GM21423 (cell line): Measurements from ENCODE around the gene CPSF4L.
"Not testable (repeated sequence)": the region's sequence is repeated elsewhere in the genome, so short reads cannot be mapped to it uniquely, and the experiment has no call there.

Experiments
- ATAC-seq: cut with Tn5 transposase; IDR thresholded peaks from one replicate; pipeline ENCODE4 v1.9.1; 2021; ENCODE audit warnings: mild to moderate bottlenecking, moderate library complexity; ENCODE audit not compliant: unreplicated experiment

CPSF4L gene, protein sequence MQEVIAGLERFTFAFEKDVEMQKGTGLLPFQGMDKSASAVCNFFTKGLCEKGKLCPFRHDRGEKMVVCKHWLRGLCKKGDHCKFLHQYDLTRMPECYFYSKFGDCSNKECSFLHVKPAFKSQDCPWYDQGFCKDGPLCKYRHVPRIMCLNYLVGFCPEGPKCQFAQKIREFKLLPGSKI

DNA sequence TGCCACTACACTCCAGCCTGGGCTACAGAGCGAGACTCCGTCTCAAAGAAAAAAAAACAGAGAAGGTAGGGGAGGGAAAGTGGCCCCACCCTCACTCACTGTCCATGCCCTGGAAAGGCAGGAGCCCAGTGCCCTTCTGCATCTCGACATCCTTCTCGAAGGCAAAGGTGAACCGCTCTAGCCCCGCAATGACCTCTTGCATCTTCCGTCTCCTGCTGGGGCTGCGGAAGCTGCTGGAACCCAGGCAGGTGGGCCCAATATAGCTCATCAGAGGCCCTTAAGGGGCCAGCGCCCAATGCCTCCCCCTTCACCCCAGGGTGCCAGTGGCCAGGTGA is at the start of gene CPSF4L:
TSS of gene CPSF4L (minus strand) at position 264 of the 335 bp plus-strand sequence. CDS start at position 202, 62 bp downstream.
- no peak for ATAC-seq

DNA sequence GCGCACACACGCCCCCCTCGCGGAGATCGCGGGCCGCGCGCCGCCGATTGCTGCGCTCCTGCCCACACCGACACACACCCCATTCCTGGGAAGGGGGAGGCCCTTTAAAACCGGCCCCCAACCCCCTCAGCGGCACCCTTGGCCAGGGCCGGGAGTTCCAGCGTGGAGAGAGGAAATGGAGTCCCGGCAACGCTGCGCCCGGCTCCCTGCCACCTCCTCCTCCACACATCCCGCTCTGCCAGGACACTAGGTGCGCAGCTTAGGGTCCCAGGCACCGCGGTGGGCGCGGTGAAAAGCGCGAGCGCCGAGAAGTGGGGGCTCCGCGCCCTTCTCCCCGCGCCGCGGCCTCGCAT is 49.7 kb upstream of the CPSF4L start:
- peak; percentile 8 for ATAC-seq

DNA sequence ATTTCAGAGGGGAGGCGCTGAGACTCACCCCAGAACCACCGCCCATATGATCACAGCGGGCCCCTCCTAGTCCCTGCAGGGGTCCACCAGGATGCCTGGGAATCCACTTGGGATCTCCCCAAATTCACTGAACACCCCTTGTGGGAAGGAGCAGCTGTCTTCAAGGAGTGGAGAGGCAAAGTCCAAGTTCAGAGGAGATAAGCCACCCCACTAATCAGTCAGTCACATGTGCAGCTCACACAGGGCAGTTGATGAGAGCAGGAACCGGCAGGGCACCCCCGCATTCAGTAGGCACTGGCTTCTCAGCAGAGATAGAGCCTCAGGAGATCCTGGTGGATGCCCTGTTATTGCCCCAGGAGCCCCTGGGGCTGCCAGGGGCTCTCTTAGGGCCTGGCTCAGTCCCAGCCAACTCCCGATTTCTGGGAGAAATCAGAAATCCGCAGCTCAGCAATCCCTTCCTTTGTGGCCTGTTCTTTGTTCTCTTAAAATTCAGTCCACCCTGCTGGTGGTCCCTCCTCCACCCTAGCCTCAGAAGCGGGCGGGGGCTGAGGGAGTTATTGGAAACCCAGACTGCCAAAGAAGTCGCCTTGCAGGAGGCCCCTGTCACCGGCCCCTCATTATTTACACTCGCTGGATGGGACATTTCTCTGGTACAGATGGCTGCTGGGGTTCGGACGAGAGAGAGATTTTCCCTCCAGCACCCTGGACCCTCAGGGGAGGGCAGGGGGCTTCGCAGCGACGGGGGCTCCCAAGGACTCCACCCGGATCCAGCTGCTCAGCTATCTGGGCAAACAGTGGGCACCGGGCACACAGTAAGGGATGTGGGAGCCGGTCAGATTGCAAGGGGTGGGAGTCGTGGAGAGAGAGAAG is 48.3 kb upstream of the CPSF4L start:
- no peak for ATAC-seq

DNA sequence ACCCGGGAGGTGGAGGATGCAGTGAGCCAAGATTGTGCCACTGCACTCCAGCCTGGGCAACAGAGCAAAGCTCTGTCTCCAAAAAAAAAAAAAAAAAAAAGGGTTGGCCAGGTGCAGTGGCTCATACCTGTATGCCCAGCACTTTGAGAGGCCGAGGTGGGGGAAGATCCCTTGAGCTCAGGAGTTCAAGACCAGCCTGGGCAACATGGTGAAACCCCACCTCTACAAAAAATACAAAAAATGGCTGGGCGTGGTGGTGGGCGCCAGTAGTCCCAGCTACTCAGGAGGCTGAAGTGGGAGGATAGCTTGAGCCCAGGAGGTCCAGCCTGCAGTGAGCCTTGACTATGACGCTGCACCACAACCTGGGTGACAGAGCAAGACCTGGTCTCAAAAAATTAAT is 47.3 kb upstream of the CPSF4L start:
- not testable (repeated sequence) for ATAC-seq

DNA sequence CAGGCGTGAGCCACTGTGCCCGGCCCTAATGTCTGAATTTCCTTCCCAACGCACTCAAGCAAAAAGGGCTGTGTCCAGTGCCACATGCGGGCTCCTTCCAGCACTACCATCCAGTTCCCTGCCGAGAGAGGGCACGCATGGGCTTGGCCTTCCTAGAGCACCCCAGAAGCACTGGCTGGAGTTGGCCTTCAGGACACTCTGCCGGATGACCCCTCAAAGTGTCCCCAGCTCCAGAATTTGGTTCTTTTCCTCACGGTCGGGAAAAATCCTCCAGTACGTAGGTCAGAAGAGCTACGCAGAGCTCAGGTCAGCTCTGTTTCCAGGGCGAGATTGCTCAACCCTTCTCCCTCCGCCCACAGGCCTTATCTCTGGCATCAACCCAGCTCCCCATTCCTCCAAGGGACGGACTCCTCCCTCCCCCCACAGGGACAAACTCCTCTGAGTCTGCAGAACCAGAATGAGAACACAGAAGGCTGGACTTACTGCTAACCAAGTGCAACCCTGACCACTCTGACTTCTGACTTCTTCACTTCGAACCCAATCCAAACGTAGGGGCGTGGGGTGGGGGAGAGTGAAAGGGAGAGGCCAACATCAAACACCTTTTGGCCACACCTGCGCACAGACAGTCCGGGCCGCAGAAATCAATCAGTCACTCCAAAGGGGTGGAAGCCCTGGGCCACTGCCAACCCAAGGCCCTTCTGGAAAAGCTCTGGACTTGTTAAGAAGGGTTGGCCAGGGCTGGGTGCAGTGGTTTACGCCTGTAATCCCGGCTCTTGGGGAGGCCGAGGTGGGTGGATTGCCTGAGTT is 46.5 kb upstream of the CPSF4L start:
- ATAC-seq: no peak

DNA sequence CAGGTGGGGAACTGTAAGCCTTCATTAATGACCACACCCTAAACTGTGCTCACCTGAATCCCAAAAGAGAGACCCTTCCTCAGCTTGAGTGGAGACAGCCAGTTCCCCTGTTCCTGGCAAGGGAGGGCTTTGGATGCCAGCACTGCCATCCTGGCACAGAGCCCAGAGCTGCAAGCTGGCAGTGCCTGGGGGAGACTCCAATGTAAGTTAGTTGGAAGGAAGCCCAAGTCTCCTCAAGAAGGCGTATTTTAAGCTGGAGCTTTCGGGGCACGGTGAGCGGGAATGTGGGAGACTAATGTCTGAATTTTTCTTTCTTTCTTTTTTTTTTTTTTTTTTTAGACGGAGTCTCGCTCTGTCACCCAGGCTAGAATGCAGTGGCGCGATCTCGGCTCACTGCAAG is 45.5 kb upstream of the CPSF4L start:
- ATAC-seq: no peak

DNA sequence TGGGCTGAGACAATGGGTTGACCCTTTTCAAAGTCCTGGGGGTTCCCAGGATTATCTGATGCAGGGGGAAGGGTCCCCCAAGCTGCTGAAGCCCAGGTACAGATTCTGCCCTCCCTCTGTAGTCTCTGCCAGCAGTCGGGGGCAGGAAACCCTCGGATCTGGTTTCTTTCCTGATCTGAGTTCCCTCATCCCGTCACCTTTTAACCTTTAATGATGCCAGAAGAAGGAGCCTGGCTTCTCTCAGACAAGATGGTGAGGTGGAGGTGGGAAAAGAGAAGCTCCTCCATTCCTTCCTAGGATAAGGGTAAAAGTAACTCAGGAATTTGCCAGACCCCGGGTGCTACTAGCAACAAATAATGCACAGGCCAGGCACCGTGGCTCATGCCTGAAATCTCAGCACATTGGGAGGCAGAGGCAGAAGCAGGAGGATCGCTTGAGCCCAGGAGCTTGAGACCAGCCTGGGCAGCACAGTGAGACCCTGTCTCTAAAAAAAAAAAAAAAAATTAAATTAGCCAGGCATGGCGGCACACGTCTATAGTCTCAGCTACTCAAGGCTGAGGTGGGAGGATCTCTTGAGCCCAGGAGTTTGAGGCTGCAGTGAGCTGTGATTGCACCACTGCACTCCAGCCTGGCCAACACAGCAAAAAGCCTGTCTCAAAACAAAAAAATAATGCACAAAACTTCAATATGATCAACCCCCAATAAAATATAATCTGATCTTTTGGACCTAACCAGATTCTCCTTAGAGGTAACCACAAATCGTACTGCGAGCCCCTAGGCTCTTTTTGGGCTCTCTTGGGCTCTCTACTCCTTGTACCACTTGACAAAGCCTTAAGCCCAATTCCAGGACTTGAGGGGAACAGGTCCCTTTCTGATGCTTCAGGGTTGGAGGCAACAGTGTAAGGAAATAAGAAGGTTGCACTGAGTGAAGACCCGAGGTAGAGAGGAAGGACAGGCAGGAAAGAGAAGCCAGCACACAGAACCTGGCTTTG is 44.5 kb upstream of the CPSF4L start:
- ATAC-seq: no peak

DNA sequence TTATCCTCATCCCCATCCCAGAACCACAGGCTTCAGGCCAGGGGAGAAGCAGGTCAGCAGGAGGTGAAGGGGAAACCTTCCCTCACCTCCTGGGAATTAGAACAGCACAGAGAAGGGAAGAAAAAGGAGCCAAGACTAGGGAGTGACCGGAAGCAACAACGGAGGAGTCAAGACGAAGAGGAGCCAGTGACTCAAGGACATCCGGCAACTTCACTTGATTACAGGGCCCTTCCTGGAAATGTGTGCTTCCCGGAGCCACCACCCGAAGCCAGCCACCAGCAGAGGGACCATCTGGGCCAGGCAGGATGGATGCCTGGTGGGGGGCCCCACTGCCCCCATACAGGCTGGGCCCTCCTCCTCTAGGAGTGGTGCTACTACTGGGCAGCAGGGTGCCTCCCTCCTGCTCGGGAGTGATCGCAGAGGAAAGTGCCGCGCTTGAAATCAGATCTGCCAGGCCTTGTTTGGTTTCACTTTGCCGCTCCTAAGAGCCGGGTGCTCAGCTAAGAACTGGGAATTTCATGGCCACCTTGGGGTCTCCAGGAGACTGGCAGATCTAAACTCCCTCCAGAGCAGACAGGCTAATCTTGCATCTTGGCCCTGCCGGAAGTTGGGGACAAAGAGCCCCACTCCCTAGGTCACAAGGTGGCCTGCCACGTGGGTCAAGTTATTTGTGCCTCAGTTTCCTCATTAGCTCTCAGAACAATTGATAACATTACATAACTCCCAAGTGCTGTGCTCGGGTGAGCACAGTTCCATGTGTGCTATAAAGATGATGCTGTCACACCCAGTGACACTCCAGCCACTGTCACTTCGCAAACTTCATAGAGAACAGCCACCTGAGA is 43.5 kb upstream of the CPSF4L start:
- no peak for ATAC-seq

DNA sequence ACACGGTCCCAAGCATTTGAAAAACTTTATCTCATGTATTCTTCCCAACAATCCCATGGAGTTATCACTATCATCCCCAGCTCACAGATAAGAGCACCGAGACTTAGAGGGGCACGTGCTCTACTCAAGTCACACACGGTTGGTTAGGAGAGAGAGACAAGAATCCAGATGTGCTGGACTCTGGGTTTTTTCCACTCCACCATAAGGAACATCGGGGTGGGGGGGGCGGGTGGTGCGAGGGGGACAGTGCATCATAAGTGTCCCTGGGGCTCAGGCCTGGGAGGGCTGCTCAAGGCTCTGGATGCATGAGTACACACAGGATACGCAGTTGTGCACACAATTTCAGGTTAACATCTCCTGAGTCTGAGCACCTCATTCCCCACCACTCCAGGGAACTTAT is 42.8 kb upstream of the CPSF4L start:
- ATAC-seq: no peak

DNA sequence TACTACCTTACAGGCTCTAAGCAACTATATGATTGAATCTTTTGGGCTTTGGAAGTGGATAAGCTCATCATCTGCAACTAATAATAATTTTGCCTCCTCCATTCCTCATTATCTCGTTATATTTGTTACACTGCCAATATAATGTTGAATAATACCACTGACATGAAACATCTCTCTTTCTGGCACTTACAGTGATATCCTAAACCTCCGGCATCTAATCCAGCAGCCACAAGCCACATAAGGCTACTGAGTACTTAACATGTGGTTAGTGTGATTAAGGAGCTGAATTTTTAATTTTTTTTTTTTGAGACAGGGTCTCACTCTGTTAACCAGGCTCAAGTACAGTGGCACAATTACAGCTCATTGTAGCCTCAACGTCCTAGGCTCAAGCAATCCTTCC is 40.5 kb upstream of the CPSF4L start:
- no peak for ATAC-seq

DNA sequence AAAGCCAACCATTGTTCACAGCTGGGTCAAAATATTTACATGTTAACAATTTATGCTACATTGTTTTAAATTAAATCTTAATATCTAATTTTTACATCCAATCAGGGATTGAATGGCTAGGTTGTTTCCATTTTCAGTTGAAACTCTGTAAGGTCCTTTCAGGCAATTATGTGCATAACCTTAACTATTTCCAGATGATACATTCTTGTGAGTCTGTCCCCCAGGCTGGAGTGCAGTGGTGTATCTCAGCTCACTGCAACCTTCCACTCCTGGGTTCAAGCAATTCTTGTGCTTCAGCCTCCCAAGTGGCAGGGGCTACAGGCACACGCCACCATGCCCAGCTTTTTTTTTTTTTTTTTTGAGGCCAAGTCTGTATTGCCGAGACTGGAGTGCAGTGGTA is 39.7 kb upstream of the CPSF4L start:
- no peak for ATAC-seq

DNA sequence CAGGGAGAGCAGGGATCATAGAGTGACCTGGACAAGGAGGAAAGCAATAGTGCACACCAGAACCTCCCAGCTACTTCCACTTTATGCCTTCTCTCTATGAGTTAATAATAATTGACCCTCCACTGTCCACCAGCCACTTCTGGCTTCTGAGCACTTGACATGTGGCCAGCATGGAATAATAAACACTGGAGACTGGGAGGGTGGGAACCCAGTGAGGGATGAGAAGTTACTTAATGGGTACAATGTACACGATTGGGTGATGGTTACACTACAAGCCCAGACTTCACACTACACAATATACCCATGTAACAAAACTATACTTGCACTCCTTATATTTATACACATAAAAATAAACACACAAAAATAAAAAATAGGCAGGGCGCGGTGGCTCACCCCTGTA is 38.7 kb upstream of the CPSF4L start:
- no peak for ATAC-seq

DNA sequence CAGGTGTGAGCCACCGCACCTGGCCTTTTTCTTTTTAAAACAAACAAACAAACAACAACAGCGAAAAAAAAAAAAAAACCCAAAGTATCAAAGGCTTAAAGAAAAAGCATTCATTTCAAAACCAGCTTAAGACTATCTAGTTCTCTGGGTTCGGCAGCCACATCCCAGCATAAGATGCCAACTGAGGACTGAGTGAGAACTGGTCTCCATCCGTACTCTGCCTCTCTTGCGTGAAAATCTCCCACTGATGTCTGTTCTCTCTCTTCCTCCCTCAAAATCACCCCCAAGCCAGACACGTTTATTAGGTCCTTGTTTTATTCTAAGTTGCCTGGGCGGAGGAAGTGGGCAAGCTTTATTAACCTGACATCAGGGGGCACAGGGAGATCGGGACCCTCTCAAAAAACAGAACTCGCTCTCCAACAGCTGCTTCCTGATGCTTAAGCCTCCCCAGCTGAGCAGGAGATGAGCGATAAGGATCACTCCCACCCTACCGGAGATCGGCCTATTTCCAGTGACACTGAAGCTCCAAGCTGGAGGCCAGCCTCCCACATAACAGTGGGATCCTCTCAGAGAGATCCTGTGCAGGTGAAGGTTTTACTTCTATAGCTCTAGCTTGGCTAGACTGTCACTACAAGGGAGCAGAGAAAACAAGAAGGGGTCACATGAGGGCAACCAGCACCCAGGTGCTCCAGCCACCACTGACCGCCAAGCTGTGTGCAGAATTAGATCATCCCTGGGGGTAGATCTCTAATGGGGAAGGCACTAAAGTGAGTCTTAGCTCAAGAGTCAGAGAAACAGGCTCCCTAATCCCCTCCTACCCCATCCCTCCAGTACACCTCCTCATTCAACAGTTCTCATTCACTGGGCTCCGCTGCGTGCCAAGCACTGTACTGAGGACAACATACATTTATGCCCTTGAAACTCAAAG is 36.5 kb upstream of the CPSF4L start:
- no peak for ATAC-seq

DNA sequence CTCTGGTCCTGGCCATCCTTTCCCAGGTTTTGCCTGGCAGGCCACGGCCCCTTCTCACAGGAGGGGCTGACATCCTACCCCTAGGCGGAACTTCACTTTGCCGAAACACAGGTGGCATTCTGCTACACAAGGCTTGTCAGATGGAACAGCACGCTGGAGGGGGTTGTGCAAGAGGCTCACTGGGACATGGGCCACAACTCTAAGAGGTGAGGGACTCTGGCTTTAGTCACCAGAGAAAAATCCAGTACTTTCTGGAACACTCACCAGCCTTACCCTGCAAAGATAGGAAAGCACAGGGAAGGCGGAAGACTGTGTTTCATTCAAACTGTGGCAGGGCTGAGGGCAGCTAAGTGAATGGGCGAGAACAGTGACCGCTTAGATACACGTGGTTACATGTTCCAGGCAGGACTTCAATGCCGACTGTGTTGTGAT is 31.8 kb upstream of the CPSF4L start:
- ATAC-seq: no peak

DNA sequence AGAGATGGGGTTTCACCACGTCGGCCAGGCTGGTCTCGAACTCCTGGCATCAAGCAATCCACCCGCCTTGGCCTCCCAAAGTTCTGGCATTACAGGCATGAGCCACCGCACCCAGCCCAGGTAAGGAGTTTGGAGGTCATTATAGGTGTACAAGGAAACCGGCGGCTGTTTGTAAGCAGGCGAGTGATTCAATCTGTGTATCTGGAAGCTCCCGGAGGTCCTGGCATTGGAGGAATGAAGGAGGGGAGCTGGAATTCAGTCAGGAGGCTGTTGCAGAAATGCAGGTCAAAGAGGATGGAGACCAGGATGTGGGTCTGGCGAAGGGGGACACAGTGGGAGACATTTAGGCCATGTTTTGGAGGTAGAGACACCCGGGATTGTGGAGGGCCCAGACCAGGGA is 31.4 kb upstream of the CPSF4L start:
- no peak for ATAC-seq

DNA sequence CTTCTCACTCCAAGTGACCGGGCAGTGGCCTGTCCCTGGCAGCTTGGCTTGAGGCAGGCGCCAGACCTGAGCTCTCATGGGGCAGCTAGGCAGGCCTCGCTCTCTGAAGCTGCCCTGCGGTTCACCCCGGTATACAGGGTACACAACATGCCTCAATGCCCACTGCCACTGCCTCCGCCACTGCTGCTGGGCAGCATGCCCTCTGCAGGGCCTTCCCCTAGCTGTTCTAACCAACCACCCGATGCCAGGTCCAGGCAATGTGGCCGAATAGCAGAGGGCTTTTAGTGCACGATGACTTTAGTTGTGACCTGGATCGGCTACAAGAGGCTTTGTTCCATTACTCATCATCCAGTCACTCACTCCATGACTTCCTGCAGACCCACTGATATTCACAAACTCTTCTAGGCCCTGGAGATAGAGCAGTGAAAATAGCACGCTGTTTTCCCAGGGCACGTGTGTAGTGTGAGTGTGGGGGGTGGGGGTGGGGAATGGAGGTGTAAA is 30.4 kb upstream of the CPSF4L start:
- ATAC-seq: no peak

DNA sequence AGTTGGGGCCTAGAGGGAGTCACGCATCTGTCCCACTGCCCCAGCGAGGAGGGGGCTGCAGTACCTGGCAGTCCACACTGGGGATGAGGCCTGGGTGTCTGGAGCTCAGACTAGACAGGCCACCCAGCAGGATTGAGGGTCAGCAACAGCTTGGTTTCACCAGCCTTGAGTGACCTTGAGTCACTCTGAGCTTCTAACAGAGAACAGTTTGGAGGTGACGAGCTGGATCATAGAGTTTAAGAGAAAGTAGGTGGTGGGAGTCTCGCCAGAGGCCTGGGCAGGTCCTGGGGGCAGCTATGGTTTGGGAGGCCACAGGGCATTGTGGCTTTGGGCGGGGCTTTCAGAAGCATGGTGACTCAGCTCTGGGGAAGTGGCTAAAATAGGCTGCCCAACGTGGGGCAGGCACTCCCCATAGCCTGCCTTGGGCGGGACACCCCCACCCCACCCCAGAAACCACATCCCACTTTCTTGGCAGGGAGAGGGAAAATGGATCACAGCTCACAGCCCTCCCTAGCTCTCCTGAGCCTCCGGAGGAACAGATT is 29.7 kb upstream of the CPSF4L start:
- ATAC-seq: peak; percentile 89
